Type B pancreatic cell (in vitro differentiated cells): ENCODE measurements around the gene BRD3OS. TPM values are rescaled to one million over a fixed set of nuclear protein-coding genes. Genes with fewer than 3 reads are reported as not detected.
A peak's percentile ranks its signal among the peaks of the same experiment; 100 is the strongest.

Experiments
- DNase-seq: peaks from one replicate; pipeline ENCODE4 v3.0.0; 2021; ENCODE audit warnings: mixed read lengths; ENCODE audit not compliant: unreplicated experiment; ENCODE audit errors: extremely low spot score
- H3K27ac Mint-ChIP-seq: 2 replicates; pipeline ENCODE4 v1.8.0; 2021; ENCODE audit warnings: mild to moderate bottlenecking, mixed read lengths
- H3K27me3 Mint-ChIP-seq: 2 replicates; pipeline ENCODE4 v1.8.0; 2021; ENCODE audit warnings: mixed read lengths
- H3K36me3 Mint-ChIP-seq: 2 replicates; pipeline ENCODE4 v1.8.0; 2021; ENCODE audit warnings: mixed read lengths
- H3K4me1 Mint-ChIP-seq: one replicate; pipeline ENCODE4 v1.8.0; 2021; ENCODE audit warnings: mixed read lengths; ENCODE audit not compliant: unreplicated experiment
- H3K4me3 Mint-ChIP-seq: 2 replicates; pipeline ENCODE4 v1.8.0; 2021; ENCODE audit warnings: mild to moderate bottlenecking, mixed read lengths
- H3K9me3 Mint-ChIP-seq: 2 replicates; pipeline ENCODE4 v1.8.0; 2021; ENCODE audit warnings: mixed read lengths
- total RNA-seq: library from RNA; stranded (reverse); gene quantifications from 2 replicates; pipeline ENCODE4 v1.2.1, GENCODE V29; 2021; ENCODE audit warnings: low replicate concordance
- TF ChIP-seq, protein P1 (sequence below): fragments of 200-600 bp; sonication (generic); conservative IDR thresholded peaks from 2 replicates; pipeline ENCODE4 v1.5.0; 2021; ENCODE audit warnings: antibody characterized with exemption, mild to moderate bottlenecking

BRD3OS gene
- total RNA-seq, 1 donor from 2014 or later = 24.0 TPM

DNA sequence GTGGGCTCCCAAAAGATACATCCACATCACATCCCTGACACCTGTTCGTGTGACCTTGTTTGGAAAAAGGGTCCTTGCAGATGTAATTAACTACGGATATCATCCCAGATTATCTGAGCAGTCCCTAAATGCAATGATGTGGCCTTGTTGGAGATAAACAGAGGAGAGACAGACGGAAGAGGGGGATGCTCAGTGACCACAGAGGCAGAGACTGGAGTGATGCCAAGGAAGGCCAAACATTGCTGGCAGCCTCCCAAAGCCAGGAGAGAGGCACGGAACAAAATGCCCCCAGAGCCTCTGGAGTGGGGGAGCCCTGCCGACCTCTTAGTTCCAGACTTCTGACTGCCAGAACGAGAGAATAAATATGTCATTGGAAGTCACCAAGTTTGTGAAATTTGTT, 18.1 kb upstream of the BRD3OS start:
- Mint-ChIP-seq H3K4me1 (no peaks in the 10 kb centered on the region), H3K4me3 (no peak overlapping the region), H3K27me3 (peaks cover 3% of the 10 kb centered on the region), H3K27ac (no peak overlapping the region), H3K36me3 (no peaks in the 10 kb centered on the region), H3K9me3 (no peaks in the 10 kb centered on the region)
- no peak for DNase-seq
- TF ChIP-seq, protein P1, sequence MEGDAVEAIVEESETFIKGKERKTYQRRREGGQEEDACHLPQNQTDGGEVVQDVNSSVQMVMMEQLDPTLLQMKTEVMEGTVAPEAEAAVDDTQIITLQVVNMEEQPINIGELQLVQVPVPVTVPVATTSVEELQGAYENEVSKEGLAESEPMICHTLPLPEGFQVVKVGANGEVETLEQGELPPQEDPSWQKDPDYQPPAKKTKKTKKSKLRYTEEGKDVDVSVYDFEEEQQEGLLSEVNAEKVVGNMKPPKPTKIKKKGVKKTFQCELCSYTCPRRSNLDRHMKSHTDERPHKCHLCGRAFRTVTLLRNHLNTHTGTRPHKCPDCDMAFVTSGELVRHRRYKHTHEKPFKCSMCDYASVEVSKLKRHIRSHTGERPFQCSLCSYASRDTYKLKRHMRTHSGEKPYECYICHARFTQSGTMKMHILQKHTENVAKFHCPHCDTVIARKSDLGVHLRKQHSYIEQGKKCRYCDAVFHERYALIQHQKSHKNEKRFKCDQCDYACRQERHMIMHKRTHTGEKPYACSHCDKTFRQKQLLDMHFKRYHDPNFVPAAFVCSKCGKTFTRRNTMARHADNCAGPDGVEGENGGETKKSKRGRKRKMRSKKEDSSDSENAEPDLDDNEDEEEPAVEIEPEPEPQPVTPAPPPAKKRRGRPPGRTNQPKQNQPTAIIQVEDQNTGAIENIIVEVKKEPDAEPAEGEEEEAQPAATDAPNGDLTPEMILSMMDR = no peak

GRCh38 chr9:134007571-134007970, 17.7 kb upstream of the BRD3OS start:
- Mint-ChIP-seq H3K4me3 (no peak overlapping the region), H3K4me1 (no peaks in the 10 kb centered on the region), H3K27ac (no peak overlapping the region), H3K36me3 (no peaks in the 10 kb centered on the region), H3K27me3 (peaks cover 3% of the 10 kb centered on the region), H3K9me3 (no peaks in the 10 kb centered on the region)
- DNase-seq = no peak
- TF ChIP-seq, protein P1 = no peak

GRCh38 chr9:134010310-134011173, 14.7 kb upstream of the BRD3OS start:
- Mint-ChIP-seq H3K27ac (no peak overlapping the region), H3K27me3 (peaks cover 3% of the 10 kb centered on the region), H3K4me1 (no peaks in the 10 kb centered on the region), H3K4me3 (no peak overlapping the region), H3K36me3 (no peaks in the 10 kb centered on the region), H3K9me3 (no peaks in the 10 kb centered on the region)
- TF ChIP-seq, protein P1 = no peak
- DNase-seq = no peak

DNA sequence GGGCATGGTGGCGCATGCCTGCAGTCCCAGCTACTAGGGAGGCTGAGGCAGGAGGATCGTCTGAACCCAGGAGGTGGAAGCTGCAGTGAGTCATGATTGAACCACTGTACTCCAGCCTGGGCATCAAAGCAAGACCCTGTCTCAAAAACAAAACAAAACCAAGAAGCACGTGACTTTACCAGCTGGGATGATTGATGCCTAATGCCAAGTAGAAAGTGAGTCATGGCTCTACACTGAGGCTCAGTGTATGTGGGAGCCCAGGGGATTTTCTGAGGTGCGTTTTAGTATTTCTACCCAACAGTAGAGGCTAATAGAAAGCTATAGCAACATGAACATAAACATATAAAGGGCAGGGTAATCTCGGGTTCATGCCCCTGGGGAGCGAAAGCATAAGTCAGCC, 13.9 kb upstream of the BRD3OS start:
- H3K27ac Mint-ChIP-seq = no peak overlapping the region

DNA sequence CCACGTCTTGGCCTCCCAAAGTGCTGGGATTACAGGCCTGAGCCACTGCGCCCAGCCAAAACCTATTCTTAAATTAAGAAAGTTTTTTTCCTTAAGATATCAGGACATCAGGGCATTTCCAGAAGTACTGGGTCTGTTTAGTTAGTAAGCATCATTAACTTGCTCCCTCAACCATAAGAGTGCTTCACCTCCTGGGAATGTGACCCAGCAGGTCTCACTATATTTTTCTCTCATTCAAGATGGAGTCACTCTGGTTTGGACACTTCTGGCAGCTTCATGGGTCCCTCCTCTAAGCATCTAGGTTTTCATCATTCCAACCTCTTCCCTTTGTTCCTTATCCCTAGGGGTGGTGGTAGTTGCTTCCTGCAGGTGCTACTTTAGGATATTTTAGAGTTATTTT, 10.3 kb upstream of the BRD3OS start:
- peak overlapping the region; percentile 57 for H3K27ac Mint-ChIP-seq

More for the DNA sequence above, 13.9 kb upstream of the BRD3OS start:
- Mint-ChIP-seq H3K27me3 (peaks cover 3% of the 10 kb centered on the region), H3K4me1 (no peaks in the 10 kb centered on the region), H3K4me3 (no peak overlapping the region), H3K9me3 (no peaks in the 10 kb centered on the region), H3K36me3 (no peaks in the 10 kb centered on the region)
- TF ChIP-seq, protein P1 = no peak
- DNase-seq = no peak

More for the DNA sequence above, 10.3 kb upstream of the BRD3OS start:
- no peak for DNase-seq
- no peaks in the 10 kb centered on the region for H3K36me3 Mint-ChIP-seq
- no peak overlapping the region for H3K4me3 Mint-ChIP-seq
- TF ChIP-seq, protein P1 = no peak
- H3K27me3 Mint-ChIP-seq = no peaks in the 10 kb centered on the region
- no peaks in the 10 kb centered on the region for H3K4me1 Mint-ChIP-seq
- H3K9me3 Mint-ChIP-seq = no peaks in the 10 kb centered on the region
